Right atrium auricular region (tissue), 2 donors: Measurements from ENCODE around the gene KCNC4. TPM values are rescaled to one million over a fixed set of nuclear protein-coding genes. Genes with fewer than 3 reads are reported as not detected.
A peak's percentile ranks its signal among the peaks of the same experiment; 100 is the strongest.

Experiments used
- DNase-seq: peaks from one replicate; pipeline ENCODE4 v3.0.0-alpha.2; 2019; ENCODE audit warnings: low spot score
- H3K27ac ChIP-seq, 2 donors: fragments of 200-600 bp; sonication (generic); 1 replicate in 1 of 2; 2 replicates in 1 of 2; pipeline ENCODE4 v1.5.1; 2016 to 2019
- H3K27me3 ChIP-seq, 2 donors: fragments of 200-600 bp; sonication (generic); one replicate each; pipeline versions ENCODE4 v1.5.1 to v1.6.0; 2017 to 2019
- H3K36me3 ChIP-seq: fragments of 200-600 bp; sonication (generic); one replicate; pipeline ENCODE4 v1.5.1; 2016
- H3K4me1 ChIP-seq, 2 donors: fragments of 200-600 bp; sonication (generic); one replicate each; pipeline versions ENCODE4 v1.5.1 to v1.6.0; 2017 to 2019
- H3K4me3 ChIP-seq, 2 donors: fragments of 200-600 bp; sonication (generic); 1 replicate in 1 of 2; 2 replicates in 1 of 2; pipeline ENCODE4 v1.5.1; 2017 to 2019; ENCODE audit warnings: mild to moderate bottlenecking in 1 of 2, moderate library complexity in 1 of 2
- H3K9me3 ChIP-seq, 2 donors: fragments of 200-600 bp; sonication (generic); one replicate each; pipeline ENCODE4 v1.5.1; 2019
- total RNA-seq, 2 donors: library from RNA; depleted of rRNA; stranded (reverse); fragments of >200 nt; gene quantifications; one replicate each; pipeline ENCODE4 v1.1.0, GENCODE V29; 2016
- TF ChIP-seq, protein P1 (sequence below), 2 donors: fragments of 200-600 bp; sonication (generic); IDR thresholded peaks; one replicate each; pipeline ENCODE4 v1.5.1; 2019; ENCODE audit warnings: antibody characterized with exemption in 2 of 2

The KCNC4 gene
- total RNA-seq, 2 donors from 2014 or later: 4.2 to 9.1 TPM

GRCh38 chr1:110208916-110209645 lies 1.0 kb upstream of the KCNC4 start:
- Histone ChIP-seq H3K27ac (peak overlapping the region; percentile 83 to 88), H3K4me1 (peaks cover 0 to 28% of the 10 kb centered on the region in 2 donors), H3K4me3 (peak overlapping the region; percentile 75 to 81), H3K27me3 (no peaks in the 10 kb centered on the region), H3K9me3 (no peaks in the 10 kb centered on the region), H3K36me3 (no peaks in the 10 kb centered on the region)
- TF ChIP-seq, protein P1, sequence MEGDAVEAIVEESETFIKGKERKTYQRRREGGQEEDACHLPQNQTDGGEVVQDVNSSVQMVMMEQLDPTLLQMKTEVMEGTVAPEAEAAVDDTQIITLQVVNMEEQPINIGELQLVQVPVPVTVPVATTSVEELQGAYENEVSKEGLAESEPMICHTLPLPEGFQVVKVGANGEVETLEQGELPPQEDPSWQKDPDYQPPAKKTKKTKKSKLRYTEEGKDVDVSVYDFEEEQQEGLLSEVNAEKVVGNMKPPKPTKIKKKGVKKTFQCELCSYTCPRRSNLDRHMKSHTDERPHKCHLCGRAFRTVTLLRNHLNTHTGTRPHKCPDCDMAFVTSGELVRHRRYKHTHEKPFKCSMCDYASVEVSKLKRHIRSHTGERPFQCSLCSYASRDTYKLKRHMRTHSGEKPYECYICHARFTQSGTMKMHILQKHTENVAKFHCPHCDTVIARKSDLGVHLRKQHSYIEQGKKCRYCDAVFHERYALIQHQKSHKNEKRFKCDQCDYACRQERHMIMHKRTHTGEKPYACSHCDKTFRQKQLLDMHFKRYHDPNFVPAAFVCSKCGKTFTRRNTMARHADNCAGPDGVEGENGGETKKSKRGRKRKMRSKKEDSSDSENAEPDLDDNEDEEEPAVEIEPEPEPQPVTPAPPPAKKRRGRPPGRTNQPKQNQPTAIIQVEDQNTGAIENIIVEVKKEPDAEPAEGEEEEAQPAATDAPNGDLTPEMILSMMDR (IDR thresholded peaks at IDR 0.05): no peak
- DNase-seq: no peak

DNA sequence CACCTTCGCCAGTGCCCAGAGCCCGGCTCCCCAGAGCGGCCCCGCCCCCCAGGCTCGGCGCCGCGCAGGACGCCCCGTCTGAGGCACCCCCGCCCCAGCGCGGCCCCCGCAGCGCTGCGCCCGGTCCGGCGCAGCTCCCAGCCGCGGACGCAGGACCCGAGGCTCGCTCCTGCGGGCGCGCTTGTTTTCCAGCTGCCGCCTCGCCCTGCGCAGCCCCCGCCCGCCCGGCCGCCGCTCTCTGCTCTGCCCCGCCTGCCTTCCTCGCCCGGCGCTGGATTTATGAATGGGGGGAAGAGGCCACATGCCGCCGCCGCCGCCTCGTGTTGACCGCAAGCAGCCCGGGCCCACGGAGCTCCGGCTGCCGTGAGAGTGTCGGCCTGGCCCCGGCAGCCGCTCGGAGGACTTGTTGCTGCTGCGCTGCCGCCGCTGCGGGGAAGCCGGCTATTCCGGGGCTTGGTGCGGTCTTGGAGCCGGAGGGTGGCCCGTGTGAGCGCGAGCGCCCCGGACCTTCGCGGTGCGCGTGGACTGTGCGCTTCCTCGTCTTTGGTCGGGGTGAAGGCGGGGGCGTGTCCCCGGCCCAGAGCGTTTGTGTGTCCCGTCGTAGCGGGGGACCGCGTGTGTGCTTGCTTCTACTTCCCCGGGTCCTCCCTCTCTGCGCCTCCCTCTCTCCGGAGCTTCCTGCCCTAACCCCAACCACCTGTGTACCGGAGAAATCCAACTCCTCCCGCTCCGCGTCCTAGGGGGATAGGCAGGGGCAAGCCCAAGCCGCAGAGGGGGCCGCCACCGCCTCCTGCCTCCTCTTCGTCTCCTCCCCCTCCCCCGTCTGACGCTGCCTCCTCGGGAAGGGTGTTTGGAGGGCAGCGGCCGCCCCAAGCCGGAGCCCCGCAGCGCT lies 736 bp downstream of the KCNC4 start:
- DNase-seq: peak; percentile 61
- H3K9me3 ChIP-seq: no peaks in the 10 kb centered on the region
- peak overlapping the region; percentile 75 to 81 for H3K4me3 ChIP-seq
- H3K36me3 ChIP-seq: no peaks in the 10 kb centered on the region
- H3K4me1 ChIP-seq: peaks cover 0 to 43% of the 10 kb centered on the region in 2 donors
- peak overlapping the region; percentile 83 to 88 for H3K27ac ChIP-seq
- TF ChIP-seq, protein P1 (IDR thresholded peaks at IDR 0.05): no peak
- H3K27me3 ChIP-seq: no peaks in the 10 kb centered on the region

- DNase-seq: no peak
- H3K4me3 ChIP-seq: peak overlapping the region; percentile 75 to 81
- peaks cover 0 to 43% of the 10 kb centered on the region in 2 donors for H3K4me1 ChIP-seq
- TF ChIP-seq, protein P1 (IDR thresholded peaks at IDR 0.05): no peak
- no peaks in the 10 kb centered on the region for H3K36me3 ChIP-seq
- H3K27ac ChIP-seq: peak overlapping the region in 1 of 2 donors; percentile 83
- H3K27me3 ChIP-seq: no peaks in the 10 kb centered on the region
- H3K9me3 ChIP-seq: no peaks in the 10 kb centered on the region
Measured at GRCh38 chr1:110211496-110212168, 1.5 kb downstream of the KCNC4 start.

DNA sequence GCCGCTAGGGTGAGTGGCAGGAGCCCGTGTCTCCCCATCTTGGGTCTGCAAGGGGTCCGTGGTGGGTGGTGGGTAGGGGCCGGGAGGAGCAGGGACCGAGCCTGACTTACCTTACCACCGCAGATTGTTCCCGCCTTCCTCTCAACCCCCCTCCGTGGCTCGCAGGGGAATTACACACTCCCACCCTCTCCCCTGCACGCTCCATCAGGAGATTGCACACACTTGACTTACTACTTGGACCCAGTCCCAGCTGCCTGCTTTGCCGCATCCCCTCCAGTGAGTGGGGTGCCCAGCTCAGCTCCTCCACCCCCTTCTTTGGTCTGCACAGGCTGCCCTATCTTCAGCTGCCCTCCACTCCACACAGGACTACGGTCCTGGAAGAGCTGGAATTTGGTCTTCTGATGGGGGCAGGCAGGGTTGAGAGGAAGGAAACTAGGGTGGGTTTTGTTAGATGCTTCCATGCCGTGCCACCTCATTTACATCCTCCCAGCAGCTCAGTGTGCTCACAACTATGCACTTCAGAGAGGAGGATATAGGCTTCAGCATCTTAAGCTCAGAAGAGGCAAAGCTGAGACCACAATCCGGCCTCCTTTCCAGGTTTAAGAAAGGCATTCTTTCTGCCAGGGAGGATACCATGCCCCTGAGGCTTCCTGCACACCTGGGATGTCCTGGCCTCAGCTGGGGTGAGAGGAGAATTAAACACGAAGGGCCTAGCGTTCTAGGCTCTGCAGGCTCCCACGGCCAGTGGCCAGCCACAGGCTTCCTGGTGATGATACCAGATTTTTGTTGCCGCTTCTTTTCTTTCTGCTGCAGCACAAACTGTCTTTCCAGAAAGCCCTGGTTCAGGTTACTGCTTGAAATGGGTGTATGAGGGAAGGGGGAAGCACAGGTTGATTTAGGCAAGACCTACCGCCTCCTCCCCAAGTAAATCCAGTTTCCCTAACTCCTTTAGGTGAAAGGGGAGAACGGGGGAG lies 2.3 kb downstream of the KCNC4 start:
- H3K36me3 ChIP-seq: no peaks in the 10 kb centered on the region
- H3K9me3 ChIP-seq: no peaks in the 10 kb centered on the region
- H3K27ac ChIP-seq: no peak overlapping the region
- no peaks in the 10 kb centered on the region for H3K27me3 ChIP-seq
- H3K4me3 ChIP-seq: peak overlapping the region in 1 of 2 donors; percentile 81
- TF ChIP-seq, protein P1 (IDR thresholded peaks at IDR 0.05): no peak
- no peak for DNase-seq
- peaks cover 0 to 43% of the 10 kb centered on the region in 2 donors for H3K4me1 ChIP-seq

- DNase-seq: no peak
- no peak overlapping the region for H3K4me3 ChIP-seq
- H3K27ac ChIP-seq: no peak overlapping the region
- H3K4me1 ChIP-seq: peaks cover 0 to 43% of the 10 kb centered on the region in 2 donors
- H3K36me3 ChIP-seq: no peaks in the 10 kb centered on the region
- no peaks in the 10 kb centered on the region for H3K9me3 ChIP-seq
- TF ChIP-seq, protein P1 (IDR thresholded peaks at IDR 0.05): no peak
- H3K27me3 ChIP-seq: no peaks in the 10 kb centered on the region
Measured at GRCh38 chr1:110213143-110213540, 3.0 kb downstream of the KCNC4 start.
